SU-DHL-6 (cell line): ENCODE measurements around the gene LIN28B.

Experiments used
- H2AFZ ChIP-seq: fragments of 200-600 bp; sonication (generic); 2 replicates; pipeline ENCODE4 v1.6.1; 2014; ENCODE audit warnings: low read depth, mild to moderate bottlenecking, moderate library complexity, mixed read lengths, antibody characterized with exemption, low read length; ENCODE audit not compliant: severe bottlenecking
- H3F3A ChIP-seq: fragments of 200-600 bp; shearing (Covaris generic); 2 replicates; pipeline ENCODE4 v1.6.0; 2016; ENCODE audit warnings: antibody characterized with exemption, mild to moderate bottlenecking; ENCODE audit not compliant: insufficient read depth
- H3K27ac ChIP-seq: fragments of 200-600 bp; sonication (generic); 2 replicates; pipeline ENCODE4 v1.5.1; 2016; ENCODE audit warnings: low read depth, mild to moderate bottlenecking, low read length, moderate library complexity, mixed read lengths
- H3K27me3 ChIP-seq: fragments of 200-600 bp; sonication (generic), shearing (Covaris generic); 2 replicates; pipeline ENCODE4 v1.6.0; 2014; ENCODE audit warnings: mild to moderate bottlenecking, low read length
- H3K36me3 ChIP-seq: fragments of 200-600 bp; sonication (generic); 2 replicates; pipeline ENCODE4 v1.6.1; 2014; ENCODE audit warnings: mild to moderate bottlenecking, low read length, mixed read lengths
- H3K4me2 ChIP-seq: fragments of 300-600, 200-600 bp; shearing (Covaris generic), sonication (generic); 2 replicates; pipeline ENCODE4 v1.6.0; 2014; ENCODE audit warnings: low read length, low read depth, mild to moderate bottlenecking; ENCODE audit not compliant: poor library complexity, severe bottlenecking
- H3K4me3 ChIP-seq: fragments of 200-600 bp; sonication (generic); 2 replicates; pipeline ENCODE4 v1.5.1; 2014; ENCODE audit warnings: antibody characterized with exemption, low read length, mild to moderate bottlenecking, mixed read lengths; ENCODE audit not compliant: insufficient read depth, poor library complexity, severe bottlenecking
- H3K79me2 ChIP-seq: fragments of 200-600 bp; sonication (generic); 2 replicates; pipeline ENCODE4 v1.6.1; 2014; ENCODE audit warnings: mild to moderate bottlenecking, low read length, moderate library complexity; ENCODE audit not compliant: insufficient read depth
- H3K9ac ChIP-seq: fragments of 200-600 bp; sonication (generic); 2 replicates; pipeline ENCODE4 v1.7.0; 2014; ENCODE audit warnings: mild to moderate bottlenecking, low read length
- H3K9me2 ChIP-seq: fragments of 200-600 bp; sonication (generic); replicated peaks from 2 replicates; pipeline ENCODE4 v1.6.1; 2014; ENCODE audit warnings: low read length; ENCODE audit not compliant: insufficient read depth
- H3K9me3 ChIP-seq: fragments of 200-600 bp; sonication (generic); 2 replicates; pipeline ENCODE4 v1.6.1; 2014; ENCODE audit warnings: low read length, mixed read lengths; ENCODE audit not compliant: insufficient read depth
- H4K20me1 ChIP-seq: fragments of 200-600 bp; sonication (generic); 2 replicates; pipeline ENCODE4 v1.6.1; 2014; ENCODE audit warnings: low read depth, mild to moderate bottlenecking, antibody characterized with exemption, low read length, moderate library complexity, mixed read lengths
- CTCF ChIP-seq: fragments of 200-600 bp; sonication (generic); IDR thresholded peaks from one replicate; pipeline ENCODE4 v1.5.1; 2017; ENCODE audit warnings: antibody characterized with exemption, mild to moderate bottlenecking, low read length, moderate library complexity; ENCODE audit not compliant: insufficient read depth, poor library complexity, severe bottlenecking
- EZH2phosphoT487 ChIP-seq: fragments of 200-600 bp; sonication (generic), shearing (Covaris generic); conservative IDR thresholded peaks from 2 replicates; pipeline ENCODE4 v1.6.1; 2018; ENCODE audit warnings: mild to moderate bottlenecking, antibody characterized with exemption, low read length, moderate library complexity, mixed read lengths

LIN28B gene

DNA sequence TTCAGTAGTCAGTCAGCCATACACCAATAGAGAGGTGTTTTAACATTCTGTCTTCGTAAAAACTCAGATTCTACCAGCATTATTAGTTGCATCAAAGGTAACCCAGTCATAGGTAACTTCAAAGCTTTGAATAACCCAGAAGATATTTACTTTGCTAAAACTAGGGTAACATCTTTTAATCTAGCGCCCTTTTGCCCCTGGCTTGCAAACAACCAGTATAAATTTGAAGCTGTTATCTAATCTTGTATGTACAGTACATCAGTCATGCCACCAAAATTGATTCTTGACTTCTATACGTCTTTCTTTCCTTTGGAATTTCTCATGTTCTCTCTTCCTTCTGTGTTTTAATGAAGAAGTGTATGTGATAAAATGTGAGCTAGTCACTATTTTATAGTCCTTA is 109.3 kb downstream of the LIN28B start:
- no peak overlapping the region for H3K4me3 ChIP-seq
- no peak overlapping the region for H2AFZ ChIP-seq
- no peaks in the 10 kb centered on the region for H3K9me3 ChIP-seq
- H3K9ac ChIP-seq: no peak overlapping the region
- no peaks in the 10 kb centered on the region for H3K27me3 ChIP-seq
- TF ChIP-seq CTCF (no peak), EZH2phosphoT487 (no peak)
- H3K27ac ChIP-seq: no peak overlapping the region
- no peaks in the 10 kb centered on the region for H3K9me2 ChIP-seq
- no peaks in the 10 kb centered on the region for H4K20me1 ChIP-seq
- H3K4me2 ChIP-seq: no peak overlapping the region
- H3F3A ChIP-seq: no peaks in the 10 kb centered on the region
- H3K36me3 ChIP-seq: no peaks in the 10 kb centered on the region
- H3K79me2 ChIP-seq: no peaks in the 10 kb centered on the region

DNA sequence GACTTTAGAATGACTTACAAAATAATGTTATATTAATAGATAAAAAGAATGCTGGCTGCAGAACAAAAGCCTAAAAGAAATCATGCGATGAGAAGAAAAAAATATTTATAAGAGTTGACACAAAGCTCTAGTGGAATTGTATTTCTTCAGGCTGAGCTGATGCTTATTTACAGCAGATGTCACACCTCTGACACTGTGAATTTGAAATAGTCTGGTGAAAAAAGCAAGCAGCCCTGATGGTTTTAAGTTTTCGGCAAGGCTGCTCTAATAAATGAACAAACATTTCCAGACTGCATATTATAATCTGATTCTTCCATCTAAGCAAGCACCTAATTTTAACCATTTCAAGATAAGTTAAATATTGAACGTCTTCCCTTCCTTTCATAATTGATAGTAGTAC is 109.9 kb downstream of the LIN28B start:
- H3K27ac ChIP-seq: no peak overlapping the region
- H3K79me2 ChIP-seq: no peaks in the 10 kb centered on the region
- H3F3A ChIP-seq: no peaks in the 10 kb centered on the region
- H3K4me3 ChIP-seq: no peak overlapping the region
- no peaks in the 10 kb centered on the region for H3K9me3 ChIP-seq
- no peaks in the 10 kb centered on the region for H3K27me3 ChIP-seq
- no peak overlapping the region for H2AFZ ChIP-seq
- no peaks in the 10 kb centered on the region for H4K20me1 ChIP-seq
- TF ChIP-seq CTCF (no peak), EZH2phosphoT487 (no peak)
- no peak overlapping the region for H3K4me2 ChIP-seq
- no peaks in the 10 kb centered on the region for H3K9me2 ChIP-seq
- H3K36me3 ChIP-seq: no peaks in the 10 kb centered on the region
- no peak overlapping the region for H3K9ac ChIP-seq

GRCh38 chr6:105067329-105067728 is 110.4 kb downstream of the LIN28B start:
- no peak overlapping the region for H3K4me2 ChIP-seq
- TF ChIP-seq CTCF (no peak), EZH2phosphoT487 (no peak)
- no peak overlapping the region for H3K4me3 ChIP-seq
- H3K36me3 ChIP-seq: no peaks in the 10 kb centered on the region
- H2AFZ ChIP-seq: no peak overlapping the region
- no peaks in the 10 kb centered on the region for H3K79me2 ChIP-seq
- H3K9me2 ChIP-seq: no peaks in the 10 kb centered on the region
- H3K9ac ChIP-seq: no peak overlapping the region
- H4K20me1 ChIP-seq: no peaks in the 10 kb centered on the region
- no peaks in the 10 kb centered on the region for H3F3A ChIP-seq
- H3K27ac ChIP-seq: no peak overlapping the region
- no peaks in the 10 kb centered on the region for H3K27me3 ChIP-seq
- H3K9me3 ChIP-seq: no peaks in the 10 kb centered on the region

DNA sequence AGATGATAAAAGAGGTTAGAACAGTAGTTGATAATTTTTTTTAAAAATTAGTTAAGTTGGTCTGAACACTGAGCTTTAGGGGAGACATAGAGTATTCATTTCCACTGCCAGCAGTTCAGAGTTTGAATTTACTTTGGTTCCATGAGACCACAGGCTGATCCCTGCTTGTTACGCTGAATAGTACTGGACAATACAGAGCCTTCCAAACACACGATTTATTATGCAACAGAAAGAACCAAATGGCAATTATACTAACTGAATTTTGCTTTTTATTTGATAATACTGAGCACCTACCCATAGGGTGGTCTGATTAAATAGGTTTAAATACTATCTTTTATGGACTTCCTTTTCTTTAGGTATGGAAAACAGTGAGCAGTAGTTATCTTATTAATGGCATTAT is 111.5 kb downstream of the LIN28B start:
- no peak overlapping the region for H2AFZ ChIP-seq
- no peaks in the 10 kb centered on the region for H3K27me3 ChIP-seq
- no peaks in the 10 kb centered on the region for H3K9me3 ChIP-seq
- H3F3A ChIP-seq: no peaks in the 10 kb centered on the region
- no peak overlapping the region for H3K4me2 ChIP-seq
- H3K79me2 ChIP-seq: no peaks in the 10 kb centered on the region
- no peak overlapping the region for H3K9ac ChIP-seq
- H3K9me2 ChIP-seq: no peaks in the 10 kb centered on the region
- no peaks in the 10 kb centered on the region for H4K20me1 ChIP-seq
- TF ChIP-seq EZH2phosphoT487 (no peak), CTCF (no peak)
- no peak overlapping the region for H3K4me3 ChIP-seq
- no peaks in the 10 kb centered on the region for H3K36me3 ChIP-seq
- H3K27ac ChIP-seq: no peak overlapping the region
